ENCODE results near the gene TRMT11.

- TF ChIP-seq EZH2 (IDR thresholded peaks at IDR 0.05; ENCODE audit: insufficient read depth, poor library complexity, severe bottlenecking) (no peak), EZH2phosphoT487 (IDR thresholded peaks at IDR 0.05; ENCODE audit: insufficient read depth, low read depth) (no peak)
Observed at GRCh38 chr6:126026001-126026400, 39.7 kb downstream of the TRMT11 start.
